ENCODE measurements around the gene CWC27.

The CWC27 gene

GRCh38 chr5:64872044-64872443, 103.3 kb downstream of the CWC27 start:
- no peaks in the 10 kb centered on the region for H3K79me2 ChIP-seq (ENCODE audit: insufficient read depth, low read length)
- TF ChIP-seq EZH2 (IDR thresholded peaks at IDR 0.05; ENCODE audit: borderline replicate concordance, low read depth, low read length, severe bottlenecking) (no peak), CTCF (IDR thresholded peaks at IDR 0.05; ENCODE audit: borderline replicate concordance, extremely low read depth, low read length, poor library complexity, severe bottlenecking) (no peak)
- H3K9me3 ChIP-seq (ENCODE audit: insufficient read depth, low read length, severe bottlenecking) = no peaks in the 10 kb centered on the region
- H4K20me1 ChIP-seq (ENCODE audit: insufficient read depth, low read length) = no peaks in the 10 kb centered on the region
- ATAC-seq (ENCODE audit: insufficient read depth, low read depth) (no peak), DNase-seq (no peak)
- no peak overlapping the region for H3K4me2 ChIP-seq (ENCODE audit: insufficient read depth, low read length)
- H2AFZ ChIP-seq (ENCODE audit: low read depth, low read length) = no peak overlapping the region
- no peak overlapping the region for H3K9ac ChIP-seq (ENCODE audit: low read depth, low read length)
- no peaks in the 10 kb centered on the region for H3K27me3 ChIP-seq (ENCODE audit: insufficient read depth, low read length, poor library complexity)
- no peaks in the 10 kb centered on the region for H3K36me3 ChIP-seq (ENCODE audit: insufficient read depth, low read length)
- H3K4me1 ChIP-seq (ENCODE audit: insufficient read depth, low read length) = no peaks in the 10 kb centered on the region
- H3K27ac ChIP-seq (ENCODE audit: low read length) = no peak overlapping the region
- H3K4me3 ChIP-seq (ENCODE audit: low read depth in 1 of 2, low read length in 2 of 2) = no peak overlapping the region

- H3K9me3 ChIP-seq (ENCODE audit: insufficient read depth, low read length, severe bottlenecking) = no peaks in the 10 kb centered on the region
- H3K4me2 ChIP-seq (ENCODE audit: insufficient read depth, low read length) = no peak overlapping the region
- H3K27ac ChIP-seq (ENCODE audit: low read length) = no peak overlapping the region
- DNase-seq = no peak
- TF ChIP-seq EZH2 (IDR thresholded peaks at IDR 0.05; ENCODE audit: borderline replicate concordance, low read depth, low read length, severe bottlenecking) = no peak
- TF ChIP-seq CTCF (IDR thresholded peaks at IDR 0.05; ENCODE audit: borderline replicate concordance, extremely low read depth, low read length, poor library complexity, severe bottlenecking) = no peak
- no peak for ATAC-seq (ENCODE audit: insufficient read depth, low read depth)
- no peak overlapping the region for H2AFZ ChIP-seq (ENCODE audit: low read depth, low read length)
- no peak overlapping the region for H3K4me3 ChIP-seq (ENCODE audit: low read depth in 1 of 2, low read length in 2 of 2)
- H3K79me2 ChIP-seq (ENCODE audit: insufficient read depth, low read length) = no peaks in the 10 kb centered on the region
- no peaks in the 10 kb centered on the region for H3K4me1 ChIP-seq (ENCODE audit: insufficient read depth, low read length)
- no peaks in the 10 kb centered on the region for H4K20me1 ChIP-seq (ENCODE audit: insufficient read depth, low read length)
- H3K9ac ChIP-seq (ENCODE audit: low read depth, low read length) = no peak overlapping the region
- no peaks in the 10 kb centered on the region for H3K27me3 ChIP-seq (ENCODE audit: insufficient read depth, low read length, poor library complexity)
- H3K36me3 ChIP-seq (ENCODE audit: insufficient read depth, low read length) = no peaks in the 10 kb centered on the region
Measured at GRCh38 chr5:64873441-64873840, 104.7 kb downstream of the CWC27 start.

- Histone ChIP-seq H3K27ac (ENCODE audit: low read length) (no peak overlapping the region), H3K79me2 (ENCODE audit: insufficient read depth, low read length) (no peaks in the 10 kb centered on the region), H2AFZ (ENCODE audit: low read depth, low read length) (no peak overlapping the region), H3K36me3 (ENCODE audit: insufficient read depth, low read length) (no peaks in the 10 kb centered on the region), H3K4me2 (ENCODE audit: insufficient read depth, low read length) (no peak overlapping the region), H3K4me3 (ENCODE audit: low read depth in 1 of 2, low read length in 2 of 2) (no peak overlapping the region), H3K9me3 (ENCODE audit: insufficient read depth, low read length, severe bottlenecking) (no peaks in the 10 kb centered on the region), H3K27me3 (ENCODE audit: insufficient read depth, low read length, poor library complexity) (no peaks in the 10 kb centered on the region), H3K9ac (ENCODE audit: low read depth, low read length) (no peak overlapping the region), H3K4me1 (ENCODE audit: insufficient read depth, low read length) (no peaks in the 10 kb centered on the region), H4K20me1 (ENCODE audit: insufficient read depth, low read length) (no peaks in the 10 kb centered on the region)
- ATAC-seq (ENCODE audit: insufficient read depth, low read depth) (no peak), DNase-seq (no peak)
- TF ChIP-seq CTCF (IDR thresholded peaks at IDR 0.05; ENCODE audit: borderline replicate concordance, extremely low read depth, low read length, poor library complexity, severe bottlenecking) = no peak
- TF ChIP-seq EZH2 (IDR thresholded peaks at IDR 0.05; ENCODE audit: borderline replicate concordance, low read depth, low read length, severe bottlenecking) = no peak
Measured at GRCh38 chr5:64874753-64875152, 106.0 kb downstream of the CWC27 start.

- H3K27ac ChIP-seq (ENCODE audit: low read length) = no peak overlapping the region
Measured at GRCh38 chr5:64876203-64876602, 107.5 kb downstream of the CWC27 start.

More at GRCh38 chr5:64876203-64876602, 107.5 kb downstream of the CWC27 start:
- H3K9me3 ChIP-seq (ENCODE audit: insufficient read depth, low read length, severe bottlenecking) = no peaks in the 10 kb centered on the region
- H3K4me3 ChIP-seq (ENCODE audit: low read depth in 1 of 2, low read length in 2 of 2) = no peak overlapping the region
- TF ChIP-seq EZH2 (IDR thresholded peaks at IDR 0.05; ENCODE audit: borderline replicate concordance, low read depth, low read length, severe bottlenecking) = no peak
- TF ChIP-seq CTCF (IDR thresholded peaks at IDR 0.05; ENCODE audit: borderline replicate concordance, extremely low read depth, low read length, poor library complexity, severe bottlenecking) = no peak
- no peaks in the 10 kb centered on the region for H4K20me1 ChIP-seq (ENCODE audit: insufficient read depth, low read length)
- no peaks in the 10 kb centered on the region for H3K27me3 ChIP-seq (ENCODE audit: insufficient read depth, low read length, poor library complexity)
- no peak for ATAC-seq (ENCODE audit: insufficient read depth, low read depth)
- no peak overlapping the region for H3K4me2 ChIP-seq (ENCODE audit: insufficient read depth, low read length)
- no peak for DNase-seq
- no peaks in the 10 kb centered on the region for H3K36me3 ChIP-seq (ENCODE audit: insufficient read depth, low read length)
- no peak overlapping the region for H2AFZ ChIP-seq (ENCODE audit: low read depth, low read length)
- H3K4me1 ChIP-seq (ENCODE audit: insufficient read depth, low read length) = no peaks in the 10 kb centered on the region
- H3K79me2 ChIP-seq (ENCODE audit: insufficient read depth, low read length) = no peaks in the 10 kb centered on the region
- H3K9ac ChIP-seq (ENCODE audit: low read depth, low read length) = no peak overlapping the region

Data from DND-41 (cell line).